Ishikawa (cell line): Measurements from ENCODE around the gene MARK3.

ENCODE experiments used
- NFIC ChIP-seq: IDR thresholded peaks from 2 replicates; pipeline ENCODE4 v1.6.1; 2012
- USF1 ChIP-seq: IDR thresholded peaks from 2 replicates; pipeline ENCODE4 v1.6.1; 2012

GRCh38 chr14:103372017-103372416 is 13.2 kb upstream of the MARK3 start:
- TF ChIP-seq USF1: no peak
- no peak for TF ChIP-seq NFIC
